SK-N-SH (cell line): Measurements from ENCODE around the gene OR2M7.

Experiments used
- EP300 ChIP-seq, 2 experiments: IDR thresholded peaks; 2 replicates each; pipeline versions ENCODE4 v1.4.0 to v1.6.1; 2012; ENCODE audit warnings: borderline replicate concordance in 1 of 2, low read depth in 1 of 2, low read length in 1 of 2
- FOSL2 ChIP-seq: IDR thresholded peaks from 2 replicates; pipeline ENCODE4 v1.4.0; 2012; ENCODE audit warnings: low read depth, mild to moderate bottlenecking, moderate library complexity, borderline replicate concordance
- FOXJ3 ChIP-seq: sonication (generic); formaldehyde crosslinking; IDR thresholded peaks from 2 replicates; pipeline ENCODE4 v1.5.1; 2020; ENCODE audit warnings: mild to moderate bottlenecking, missing genetic modification reagents
- FOXM1 ChIP-seq: IDR thresholded peaks from 2 replicates; pipeline ENCODE4 v1.4.0; 2012; ENCODE audit warnings: low read depth, mild to moderate bottlenecking
- POLR2AphosphoS5 ChIP-seq: IDR thresholded peaks from 2 replicates; pipeline ENCODE4 v1.6.1; 2012; ENCODE audit warnings: low read depth, low read length
- RAD21 ChIP-seq: IDR thresholded peaks from 2 replicates; pipeline ENCODE4 v1.6.1; 2012; ENCODE audit warnings: mild to moderate bottlenecking, low read length
- RCOR1 ChIP-seq: fragments of 150-350 bp; IDR thresholded peaks from 2 replicates; pipeline ENCODE4 v1.6.1; 2017; ENCODE audit warnings: antibody characterized with exemption, low read length
- RXRA ChIP-seq: IDR thresholded peaks from 2 replicates; pipeline ENCODE4 v1.4.0; 2012; ENCODE audit warnings: low read depth, mild to moderate bottlenecking, borderline replicate concordance
- SMC3 ChIP-seq: IDR thresholded peaks from 2 replicates; pipeline ENCODE4 v1.6.1; 2012; ENCODE audit warnings: low read depth, low read length, improper control_type of control experiment
- TAF1 ChIP-seq: IDR thresholded peaks from 2 replicates; pipeline ENCODE4 v1.6.1; 2012; ENCODE audit warnings: low read depth, mild to moderate bottlenecking, low read length, moderate library complexity, borderline replicate concordance
- TF ChIP-seq, protein P1 (sequence below): IDR thresholded peaks from 2 replicates; pipeline ENCODE4 v1.4.0; 2012; ENCODE audit warnings: low read depth, borderline replicate concordance
- TF ChIP-seq, protein P2 (sequence below): fragments of 200-600 bp; sonication (generic); IDR thresholded peaks from 2 replicates; pipeline ENCODE4 v1.6.1; 2017; ENCODE audit warnings: antibody characterized with exemption, mild to moderate bottlenecking, moderate library complexity
- TF ChIP-seq, protein P3 (sequence below): fragments of 150-350 bp; IDR thresholded peaks from 2 replicates; pipeline ENCODE4 v1.6.1; 2017; ENCODE audit warnings: antibody characterized with exemption, low read length, low read depth, borderline replicate concordance

DNA sequence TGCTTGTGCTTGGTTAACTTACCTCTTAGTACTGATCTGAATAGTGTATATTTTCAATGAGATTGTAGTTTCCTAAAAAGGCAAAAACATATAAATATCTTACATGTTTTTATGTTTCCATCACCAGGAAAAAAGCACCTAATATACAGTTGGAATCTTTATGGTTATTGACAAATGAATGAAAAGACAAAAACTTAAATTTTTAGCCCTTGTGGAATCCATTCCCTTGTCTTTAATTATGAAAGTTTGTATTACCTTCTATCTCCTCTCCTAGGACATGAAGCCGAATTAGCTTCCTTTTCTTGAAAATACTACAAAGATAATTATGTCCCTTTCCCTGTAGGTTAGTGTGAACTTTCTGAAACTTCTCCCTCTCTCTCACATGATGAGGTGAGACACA lies 21.0 kb downstream of the OR2M7 start, which contains the start of gene OR2T12:
- no peak for TF ChIP-seq SMC3
- TF ChIP-seq, protein P1, sequence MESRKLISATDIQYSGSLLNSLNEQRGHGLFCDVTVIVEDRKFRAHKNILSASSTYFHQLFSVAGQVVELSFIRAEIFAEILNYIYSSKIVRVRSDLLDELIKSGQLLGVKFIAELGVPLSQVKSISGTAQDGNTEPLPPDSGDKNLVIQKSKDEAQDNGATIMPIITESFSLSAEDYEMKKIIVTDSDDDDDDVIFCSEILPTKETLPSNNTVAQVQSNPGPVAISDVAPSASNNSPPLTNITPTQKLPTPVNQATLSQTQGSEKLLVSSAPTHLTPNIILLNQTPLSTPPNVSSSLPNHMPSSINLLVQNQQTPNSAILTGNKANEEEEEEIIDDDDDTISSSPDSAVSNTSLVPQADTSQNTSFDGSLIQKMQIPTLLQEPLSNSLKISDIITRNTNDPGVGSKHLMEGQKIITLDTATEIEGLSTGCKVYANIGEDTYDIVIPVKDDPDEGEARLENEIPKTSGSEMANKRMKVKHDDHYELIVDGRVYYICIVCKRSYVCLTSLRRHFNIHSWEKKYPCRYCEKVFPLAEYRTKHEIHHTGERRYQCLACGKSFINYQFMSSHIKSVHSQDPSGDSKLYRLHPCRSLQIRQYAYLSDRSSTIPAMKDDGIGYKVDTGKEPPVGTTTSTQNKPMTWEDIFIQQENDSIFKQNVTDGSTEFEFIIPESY: no peak
- no peak for TF ChIP-seq RCOR1
- TF ChIP-seq, protein P2, sequence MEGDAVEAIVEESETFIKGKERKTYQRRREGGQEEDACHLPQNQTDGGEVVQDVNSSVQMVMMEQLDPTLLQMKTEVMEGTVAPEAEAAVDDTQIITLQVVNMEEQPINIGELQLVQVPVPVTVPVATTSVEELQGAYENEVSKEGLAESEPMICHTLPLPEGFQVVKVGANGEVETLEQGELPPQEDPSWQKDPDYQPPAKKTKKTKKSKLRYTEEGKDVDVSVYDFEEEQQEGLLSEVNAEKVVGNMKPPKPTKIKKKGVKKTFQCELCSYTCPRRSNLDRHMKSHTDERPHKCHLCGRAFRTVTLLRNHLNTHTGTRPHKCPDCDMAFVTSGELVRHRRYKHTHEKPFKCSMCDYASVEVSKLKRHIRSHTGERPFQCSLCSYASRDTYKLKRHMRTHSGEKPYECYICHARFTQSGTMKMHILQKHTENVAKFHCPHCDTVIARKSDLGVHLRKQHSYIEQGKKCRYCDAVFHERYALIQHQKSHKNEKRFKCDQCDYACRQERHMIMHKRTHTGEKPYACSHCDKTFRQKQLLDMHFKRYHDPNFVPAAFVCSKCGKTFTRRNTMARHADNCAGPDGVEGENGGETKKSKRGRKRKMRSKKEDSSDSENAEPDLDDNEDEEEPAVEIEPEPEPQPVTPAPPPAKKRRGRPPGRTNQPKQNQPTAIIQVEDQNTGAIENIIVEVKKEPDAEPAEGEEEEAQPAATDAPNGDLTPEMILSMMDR: no peak
- no peak for TF ChIP-seq RAD21
- TF ChIP-seq, protein P3, sequence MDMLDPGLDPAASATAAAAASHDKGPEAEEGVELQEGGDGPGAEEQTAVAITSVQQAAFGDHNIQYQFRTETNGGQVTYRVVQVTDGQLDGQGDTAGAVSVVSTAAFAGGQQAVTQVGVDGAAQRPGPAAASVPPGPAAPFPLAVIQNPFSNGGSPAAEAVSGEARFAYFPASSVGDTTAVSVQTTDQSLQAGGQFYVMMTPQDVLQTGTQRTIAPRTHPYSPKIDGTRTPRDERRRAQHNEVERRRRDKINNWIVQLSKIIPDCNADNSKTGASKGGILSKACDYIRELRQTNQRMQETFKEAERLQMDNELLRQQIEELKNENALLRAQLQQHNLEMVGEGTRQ: no peak
- no peak for TF ChIP-seq POLR2AphosphoS5
- no peak for TF ChIP-seq EP300 (IDR thresholded peaks at IDR 0.05; ENCODE audit: borderline replicate concordance in 1 of 2, low read depth in 1 of 2, low read length in 1 of 2)
- TF ChIP-seq TAF1: no peak
- no peak for TF ChIP-seq FOSL2
- TF ChIP-seq FOXM1: no peak
- TF ChIP-seq FOXJ3 (CRISPR knock-in tag): no peak
- no peak for TF ChIP-seq RXRA
